ENCODE measurements around the gene CASK. TPM values are rescaled to one million over a fixed set of nuclear protein-coding genes. Genes with fewer than 3 reads are reported as not detected.

The CASK gene
- total RNA-seq, 1 donor from 2014 or later, result 38.2 TPM

GRCh38 chrX:41707218-41707617, 216.1 kb downstream of the CASK start:
- Histone ChIP-seq H3K4me1 (peaks cover 9% of the 10 kb centered on the region), H3K9me3 (no peaks in the 10 kb centered on the region), H3K27me3 (ENCODE audit: low read depth) (no peaks in the 10 kb centered on the region), H3K4me3 (no peak overlapping the region), H3K27ac (no peak overlapping the region), H3K36me3 (no peaks in the 10 kb centered on the region)
- intact Hi-C loops (cut with DNase I), result no loop called here
- no peak for TF ChIP-seq CTCF (IDR thresholded peaks at IDR 0.05)
- DNase-seq, result no peak
- ATAC-seq, result no peak

- Histone ChIP-seq H3K4me3 (no peak overlapping the region), H3K27ac (no peak overlapping the region), H3K9me3 (no peaks in the 10 kb centered on the region), H3K36me3 (no peaks in the 10 kb centered on the region), H3K4me1 (peaks cover 9% of the 10 kb centered on the region), H3K27me3 (ENCODE audit: low read depth) (no peaks in the 10 kb centered on the region)
- DNase-seq (no peak), ATAC-seq (peak; percentile 44 to 76)
- intact Hi-C loops (cut with DNase I), result no loop called here
- no peak for TF ChIP-seq CTCF (IDR thresholded peaks at IDR 0.05)
Observed at GRCh38 chrX:41705680-41706374, 217.5 kb downstream of the CASK start.

- no peak for ATAC-seq
- no peak for TF ChIP-seq CTCF (IDR thresholded peaks at IDR 0.05)
- DNase-seq, result no peak
- peaks cover 9% of the 10 kb centered on the region for H3K4me1 ChIP-seq
- H3K27me3 ChIP-seq (ENCODE audit: low read depth), result no peaks in the 10 kb centered on the region
- H3K4me3 ChIP-seq, result no peak overlapping the region
- no peaks in the 10 kb centered on the region for H3K9me3 ChIP-seq
- peak overlapping the region; percentile 11 for H3K27ac ChIP-seq
- no peaks in the 10 kb centered on the region for H3K36me3 ChIP-seq
- intact Hi-C loops (cut with DNase I), result no loop called here
Observed at GRCh38 chrX:41705042-41705441, 218.3 kb downstream of the CASK start.

GRCh38 chrX:41703574-41704029, 219.8 kb downstream of the CASK start:
- Histone ChIP-seq H3K36me3 (no peaks in the 10 kb centered on the region), H3K4me3 (no peak overlapping the region), H3K4me1 (peaks cover 9% of the 10 kb centered on the region), H3K27ac (no peak overlapping the region), H3K9me3 (no peaks in the 10 kb centered on the region), H3K27me3 (ENCODE audit: low read depth) (no peaks in the 10 kb centered on the region)
- DNase-seq, result no peak
- ATAC-seq, result no peak
- intact Hi-C loops (cut with DNase I), result no loop called here
- TF ChIP-seq CTCF (IDR thresholded peaks at IDR 0.05), result no peak

DNA sequence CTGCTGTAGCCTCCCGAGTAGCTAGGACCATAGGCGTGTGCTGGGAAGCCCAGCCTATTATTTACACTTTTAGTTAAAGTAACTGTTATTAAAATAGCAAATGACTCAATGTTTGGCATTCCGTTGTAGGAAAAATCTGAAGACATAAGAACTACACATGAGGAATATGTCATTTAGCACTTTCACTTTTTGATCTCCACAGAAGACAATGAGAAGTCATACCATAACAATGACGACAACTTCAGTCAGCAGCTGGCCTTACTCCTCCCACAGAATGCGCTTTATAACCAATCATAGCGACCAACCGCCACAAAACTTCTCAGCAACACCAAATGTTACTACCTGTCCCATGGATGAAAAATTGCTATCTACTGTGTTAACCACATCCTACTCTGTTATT, 227.9 kb downstream of the CASK start:
- no peak for TF ChIP-seq CTCF (IDR thresholded peaks at IDR 0.05)
- Histone ChIP-seq H3K4me3 (no peak overlapping the region), H3K36me3 (no peaks in the 10 kb centered on the region), H3K27ac (no peak overlapping the region), H3K4me1 (peaks cover 3% of the 10 kb centered on the region), H3K9me3 (no peaks in the 10 kb centered on the region), H3K27me3 (ENCODE audit: low read depth) (no peaks in the 10 kb centered on the region)
- intact Hi-C loops (cut with DNase I), result no loop called here
- no peak for ATAC-seq
- DNase-seq, result no peak

Data from lower lobe of right lung (tissue), 2 donors.